Neural progenitor cell (in vitro differentiated cells): ENCODE results near the gene S100A3. TPM values are rescaled to one million over a fixed set of nuclear protein-coding genes. Genes with fewer than 3 reads are reported as not detected.

Experiments
- DNase-seq: peaks from one replicate; pipeline ENCODE4 v3.0.0-alpha.2; 2016; ENCODE audit warnings: low spot score
- H2AFZ ChIP-seq: fragments of 200-600 bp; sonication (generic); replicated peaks from 2 replicates; pipeline ENCODE4 v1.6.1; 2016; ENCODE audit warnings: antibody characterized with exemption
- H3F3A ChIP-seq: fragments of 200-600 bp; sonication (generic); 2 replicates; pipeline ENCODE4 v1.6.1; 2016; ENCODE audit warnings: antibody characterized with exemption, low read depth
- H3K27ac ChIP-seq: fragments of 200-600 bp; sonication (generic); 2 replicates; pipeline ENCODE4 v1.5.1; 2016; ENCODE audit warnings: mild to moderate bottlenecking
- H3K27me3 ChIP-seq: fragments of 200-600 bp; sonication (generic); 2 replicates; pipeline ENCODE4 v1.6.1; 2016; ENCODE audit warnings: mild to moderate bottlenecking, moderate library complexity
- H3K36me3 ChIP-seq: fragments of 200-600 bp; sonication (generic); 2 replicates; pipeline ENCODE4 v1.5.1; 2016
- H3K4me1 ChIP-seq: fragments of 200-600 bp; sonication (generic); 2 replicates; pipeline ENCODE4 v1.6.1; 2016; ENCODE audit warnings: mixed run types
- H3K4me2 ChIP-seq: fragments of 200-600 bp; sonication (generic); 2 replicates; pipeline ENCODE4 v1.6.1; 2016
- H3K4me3 ChIP-seq: fragments of 200-600 bp; sonication (generic); 2 replicates; pipeline ENCODE4 v1.5.1; 2016
- H3K79me2 ChIP-seq: fragments of 200-600 bp; sonication (generic); 2 replicates; pipeline ENCODE4 v1.6.1; 2016; ENCODE audit warnings: low read depth
- H3K9ac ChIP-seq: fragments of 200-600 bp; sonication (generic); 2 replicates; pipeline ENCODE4 v1.6.1; 2016
- H3K9me3 ChIP-seq: fragments of 200-600 bp; sonication (generic); 2 replicates; pipeline ENCODE4 v1.5.1; 2016; ENCODE audit warnings: low read depth
- H4K20me1 ChIP-seq: fragments of 200-600 bp; sonication (generic); 2 replicates; pipeline ENCODE4 v1.6.1; 2016; ENCODE audit warnings: low read depth
- H3K27ac Mint-ChIP-seq: 3 replicates; pipeline ENCODE4 v1.8.0; 2021; ENCODE audit warnings: mixed read lengths
- H3K27me3 Mint-ChIP-seq: 2 replicates; pipeline ENCODE4 v1.8.0; 2022; ENCODE audit warnings: low read depth, mild to moderate bottlenecking, inconsistent platforms, moderate library complexity, mixed read lengths; ENCODE audit not compliant: insufficient read depth
- H3K36me3 Mint-ChIP-seq: 3 replicates; pipeline ENCODE4 v1.8.0; 2021; ENCODE audit warnings: mixed read lengths
- H3K4me1 Mint-ChIP-seq: 3 replicates; pipeline ENCODE4 v1.8.0; 2021; ENCODE audit warnings: mixed read lengths
- H3K4me3 Mint-ChIP-seq: 3 replicates; pipeline ENCODE4 v1.8.0; 2021; ENCODE audit warnings: mild to moderate bottlenecking, moderate library complexity, mixed read lengths
- H3K9me3 Mint-ChIP-seq: 3 replicates; pipeline ENCODE4 v1.8.0; 2020; ENCODE audit warnings: mixed read lengths
- CTCF ChIP-seq: fragments of 200-600 bp; sonication (generic); IDR thresholded peaks from 2 replicates; pipeline ENCODE4 v1.5.1; 2017; ENCODE audit warnings: antibody characterized with exemption, mild to moderate bottlenecking
- EZH2 ChIP-seq: fragments of 200-600 bp; sonication (generic); IDR thresholded peaks from 2 replicates; pipeline ENCODE4 v1.6.1; 2017; ENCODE audit warnings: antibody characterized with exemption, mild to moderate bottlenecking, moderate library complexity
- EZH2phosphoT487 ChIP-seq: fragments of 200-600 bp; sonication (generic); IDR thresholded peaks from 2 replicates; pipeline ENCODE4 v1.6.1; 2017; ENCODE audit warnings: antibody characterized with exemption
- total RNA-seq: library from RNA; depleted of rRNA; stranded (reverse); fragments of >200 nt; gene quantifications from 2 replicates; pipeline ENCODE4 v1.2.3, GENCODE V29; 2015; ENCODE audit warnings: low replicate concordance

Gene S100A3
- total RNA-seq, 1 donor from 2014 or later = not detected

DNA sequence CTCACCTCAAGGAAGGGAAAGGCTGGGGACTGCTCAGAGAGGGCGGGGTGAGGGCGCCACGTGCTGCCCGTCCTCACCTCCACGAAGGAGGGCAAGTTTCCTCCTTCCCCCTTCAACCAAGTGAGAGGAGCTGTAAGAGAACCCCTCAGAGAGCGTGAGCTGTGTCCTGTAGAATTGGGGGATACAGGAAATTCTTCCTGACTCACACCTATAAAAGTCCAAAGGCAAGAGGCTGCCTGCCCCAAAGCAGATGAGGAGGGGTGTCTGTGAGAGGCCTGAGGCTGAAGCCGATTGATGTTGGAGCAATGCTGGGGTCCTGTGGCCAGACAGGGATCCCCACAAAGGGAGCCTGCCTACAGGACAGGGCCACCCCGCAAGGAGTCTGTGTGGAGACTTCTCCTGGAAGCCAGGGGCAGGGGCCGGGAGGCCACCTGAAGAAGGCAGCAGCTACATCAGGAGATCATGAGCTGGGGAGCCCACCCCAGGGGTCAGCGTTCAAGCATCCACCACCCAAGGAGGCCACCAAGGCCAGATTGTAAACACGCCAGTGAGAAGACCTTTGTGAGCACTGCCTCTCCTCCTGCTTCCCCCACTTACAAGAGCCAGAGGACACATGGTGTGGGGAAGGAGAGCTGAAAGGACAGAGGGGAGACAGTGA is 41.0 kb downstream of the S100A3 start:
- no peaks in the 10 kb centered on the region for H3K36me3 ChIP-seq
- H2AFZ ChIP-seq = no peak overlapping the region
- H3K27ac ChIP-seq = no peak overlapping the region
- H3K4me1 ChIP-seq = no peaks in the 10 kb centered on the region
- TF ChIP-seq CTCF = no peak
- no peak for TF ChIP-seq EZH2phosphoT487
- no peak for TF ChIP-seq EZH2
- Mint-ChIP-seq H3K27me3 (peaks cover 5% of the 10 kb centered on the region), H3K27ac (peak overlapping the region; percentile 66), H3K36me3 (no peaks in the 10 kb centered on the region), H3K4me1 (peaks cover 16% of the 10 kb centered on the region), H3K4me3 (no peak overlapping the region), H3K9me3 (no peaks in the 10 kb centered on the region)
- H3F3A ChIP-seq = peaks cover 3% of the 10 kb centered on the region
- H3K4me3 ChIP-seq = no peak overlapping the region
- no peak overlapping the region for H3K9ac ChIP-seq
- H3K4me2 ChIP-seq = no peak overlapping the region
- no peaks in the 10 kb centered on the region for H3K79me2 ChIP-seq
- no peak for DNase-seq
- H4K20me1 ChIP-seq = no peaks in the 10 kb centered on the region
- no peaks in the 10 kb centered on the region for H3K9me3 ChIP-seq
- H3K27me3 ChIP-seq = peaks cover 6% of the 10 kb centered on the region

- Mint-ChIP-seq H3K4me3 (no peak overlapping the region), H3K27me3 (peaks cover 5% of the 10 kb centered on the region), H3K36me3 (no peaks in the 10 kb centered on the region), H3K9me3 (no peaks in the 10 kb centered on the region), H3K27ac (no peak overlapping the region), H3K4me1 (peaks cover 16% of the 10 kb centered on the region)
- Histone ChIP-seq H3K4me3 (no peak overlapping the region), H3K9ac (no peak overlapping the region), H3K79me2 (no peaks in the 10 kb centered on the region), H3K4me1 (no peaks in the 10 kb centered on the region), H3K36me3 (no peaks in the 10 kb centered on the region), H3F3A (peaks cover 3% of the 10 kb centered on the region), H3K9me3 (no peaks in the 10 kb centered on the region), H3K4me2 (no peak overlapping the region), H3K27me3 (peaks cover 6% of the 10 kb centered on the region), H2AFZ (no peak overlapping the region), H3K27ac (no peak overlapping the region), H4K20me1 (no peaks in the 10 kb centered on the region)
- no peak for TF ChIP-seq EZH2phosphoT487
- TF ChIP-seq CTCF = no peak
- TF ChIP-seq EZH2 = no peak
- no peak for DNase-seq
These were observed 42.1 kb downstream of the S100A3 start for GRCh38 chr1:153506831-153507413.

GRCh38 chr1:153506386-153506785 is 42.7 kb downstream of the S100A3 start:
- no peak overlapping the region for H2AFZ ChIP-seq
- no peak for DNase-seq
- peaks cover 3% of the 10 kb centered on the region for H3F3A ChIP-seq
- Mint-ChIP-seq H3K9me3 (no peaks in the 10 kb centered on the region), H3K27me3 (peaks cover 5% of the 10 kb centered on the region), H3K27ac (no peak overlapping the region), H3K4me1 (peaks cover 16% of the 10 kb centered on the region), H3K4me3 (no peak overlapping the region), H3K36me3 (no peaks in the 10 kb centered on the region)
- no peaks in the 10 kb centered on the region for H4K20me1 ChIP-seq
- H3K36me3 ChIP-seq = no peaks in the 10 kb centered on the region
- H3K9me3 ChIP-seq = no peaks in the 10 kb centered on the region
- H3K4me3 ChIP-seq = no peak overlapping the region
- H3K27ac ChIP-seq = no peak overlapping the region
- no peaks in the 10 kb centered on the region for H3K79me2 ChIP-seq
- H3K27me3 ChIP-seq = peaks cover 1% of the 10 kb centered on the region
- H3K4me1 ChIP-seq = no peaks in the 10 kb centered on the region
- H3K9ac ChIP-seq = no peak overlapping the region
- TF ChIP-seq EZH2phosphoT487 = no peak
- TF ChIP-seq EZH2 = no peak
- TF ChIP-seq CTCF = no peak
- no peak overlapping the region for H3K4me2 ChIP-seq
